GM12891 (cell line): ENCODE measurements around the gene PDE4DIP.
"Not testable (repeated sequence)": the region's sequence is repeated elsewhere in the genome, so short reads cannot be mapped to it uniquely, and the experiment has no call there.

Experiments
- DNase-seq: peaks from one replicate; pipeline ENCODE4 v3.0.0; 2011; ENCODE audit warnings: low spot score; ENCODE audit not compliant: insufficient read length
- FAIRE-seq: peaks from 2 replicates; lab custom pipeline; 2011; peaks lifted over from hg19 to GRCh38; lab: Jason Lieb, UNC
- SPI1 ChIP-seq: IDR thresholded peaks from 2 replicates; pipeline ENCODE4 v1.6.1; 2011; ENCODE audit warnings: low read depth, low read length, control low read depth

The PDE4DIP gene

DNA sequence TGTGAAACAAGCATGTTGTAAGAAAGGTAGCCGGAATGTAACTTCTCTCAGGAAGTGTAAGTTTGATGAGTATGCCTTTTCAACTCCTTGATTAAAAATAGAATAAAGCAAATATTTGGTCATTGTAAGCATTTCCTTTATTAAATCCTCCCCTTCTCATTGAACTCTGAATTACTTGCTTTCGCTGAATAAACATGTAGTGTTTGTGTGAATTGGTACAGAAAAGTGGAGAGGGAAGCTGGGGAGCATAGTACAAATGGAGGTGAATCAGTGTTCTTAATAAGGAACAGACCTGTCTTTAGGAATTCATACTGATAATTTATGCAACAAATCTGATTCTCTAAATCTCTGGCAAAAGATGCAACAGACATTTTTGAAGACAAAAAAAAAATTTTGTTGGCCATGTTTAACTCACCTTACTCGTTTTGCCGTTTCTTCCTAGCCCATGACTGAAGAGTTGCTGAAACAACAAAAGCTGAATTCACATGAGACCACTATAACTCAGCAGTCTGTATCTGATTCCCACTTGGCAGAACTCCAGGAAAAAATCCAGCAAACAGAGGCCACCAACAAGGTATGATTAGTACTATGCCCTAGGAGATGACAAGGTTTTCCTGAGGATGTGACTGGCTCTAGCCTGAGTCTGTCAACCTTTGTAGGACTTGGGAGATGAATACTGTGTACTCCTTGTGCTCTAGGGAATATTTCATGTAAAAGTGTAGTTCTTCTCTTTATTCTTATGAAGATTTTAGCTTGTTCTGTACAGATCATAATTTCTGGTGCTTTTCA is 116.2 kb downstream of the PDE4DIP start:
- not testable (repeated sequence) for FAIRE-seq, DNase-seq

DNA sequence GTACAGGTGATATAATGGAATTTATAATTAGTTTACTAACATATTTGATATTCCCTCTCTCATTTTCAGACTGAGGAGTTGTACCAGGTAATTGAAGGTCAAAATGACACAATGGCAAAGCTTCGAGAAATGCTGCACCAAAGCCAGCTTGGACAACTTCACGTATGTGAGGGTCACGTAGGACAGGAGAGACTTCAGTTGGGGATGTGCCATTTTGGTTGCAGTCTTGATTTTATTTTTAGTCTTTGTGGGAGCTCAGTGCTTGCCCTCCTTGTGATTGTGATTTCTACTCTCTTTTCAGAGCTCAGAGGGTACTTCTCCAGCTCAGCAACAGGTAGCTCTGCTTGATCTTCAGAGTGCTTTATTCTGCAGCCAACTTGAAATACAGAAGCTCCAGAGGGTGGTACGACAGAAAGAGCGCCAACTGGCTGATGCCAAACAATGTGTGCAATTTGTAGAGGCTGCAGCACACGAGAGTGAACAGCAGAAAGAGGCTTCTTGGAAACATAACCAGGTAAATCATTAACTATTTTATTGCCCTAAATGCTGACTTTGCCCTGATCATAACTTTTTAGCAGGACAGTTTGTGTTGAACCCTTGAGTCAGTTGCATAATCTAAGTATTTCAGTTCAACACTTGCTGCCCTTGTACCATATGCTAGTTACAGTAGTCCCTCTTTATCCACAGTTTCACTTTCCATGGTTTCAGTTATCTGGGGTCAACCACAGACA is 118.1 kb downstream of the PDE4DIP start:
- DNase-seq, FAIRE-seq: not testable (repeated sequence)

DNA sequence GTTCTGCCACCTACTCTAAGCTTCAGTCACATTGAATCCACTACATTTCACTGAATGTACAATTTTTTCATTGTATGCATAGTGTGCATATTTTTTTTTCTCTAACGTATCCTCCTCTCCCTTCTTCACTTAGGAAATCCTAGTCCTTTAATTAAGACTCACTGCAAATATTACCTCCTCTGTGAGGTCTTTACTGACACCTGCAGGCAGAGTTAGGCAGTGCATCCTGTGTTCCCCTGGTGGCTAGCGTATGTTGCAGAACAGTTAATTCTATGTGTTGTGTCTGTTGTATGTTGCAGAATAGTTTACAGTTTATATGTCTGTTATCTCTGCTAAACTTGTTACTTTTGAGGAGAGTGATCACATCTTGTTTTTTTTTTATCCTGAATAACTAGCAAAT is 121.9 kb downstream of the PDE4DIP start:
- peak; percentile 41 for FAIRE-seq

DNA sequence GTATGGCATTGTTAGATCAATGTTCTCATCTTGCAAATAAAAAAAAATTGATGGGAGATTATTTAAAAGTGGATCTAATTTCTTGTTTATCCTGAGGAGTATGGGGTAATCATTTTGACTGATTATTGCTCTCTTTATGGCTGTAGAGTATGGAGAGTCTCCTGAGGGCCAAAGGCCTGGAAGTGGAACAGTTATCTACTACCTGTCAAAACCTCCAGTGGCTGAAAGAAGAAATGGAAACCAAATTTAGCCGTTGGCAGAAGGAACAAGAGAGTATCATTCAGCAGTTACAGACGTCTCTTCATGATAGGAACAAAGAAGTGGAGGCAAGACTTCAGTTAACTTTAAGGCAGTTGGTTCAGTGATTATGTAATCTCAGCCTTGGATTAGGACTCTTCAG is 123.4 kb downstream of the PDE4DIP start:
- not testable (repeated sequence) for DNase-seq

More for the DNA sequence above, 121.9 kb downstream of the PDE4DIP start:
- not testable (repeated sequence) for DNase-seq

DNA sequence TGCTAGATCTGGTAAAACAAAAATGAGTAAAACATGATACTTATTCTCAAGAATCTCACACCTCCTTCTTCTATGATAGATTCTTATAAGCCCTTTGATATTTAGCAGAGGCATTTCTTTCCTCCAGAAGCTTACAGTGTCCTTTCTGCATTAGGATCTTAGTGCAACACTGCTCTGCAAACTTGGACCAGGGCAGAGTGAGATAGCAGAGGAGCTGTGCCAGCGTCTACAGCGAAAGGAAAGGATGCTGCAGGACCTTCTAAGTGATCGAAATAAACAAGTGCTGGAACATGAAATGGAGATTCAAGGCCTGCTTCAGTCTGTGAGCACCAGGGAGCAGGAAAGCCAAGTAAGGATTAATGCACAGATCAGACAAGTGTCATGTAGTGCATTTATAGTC is 124.5 kb downstream of the PDE4DIP start:
- DNase-seq, FAIRE-seq: not testable (repeated sequence)

More for the DNA sequence above, 123.4 kb downstream of the PDE4DIP start:
- not testable (repeated sequence) for FAIRE-seq

DNA sequence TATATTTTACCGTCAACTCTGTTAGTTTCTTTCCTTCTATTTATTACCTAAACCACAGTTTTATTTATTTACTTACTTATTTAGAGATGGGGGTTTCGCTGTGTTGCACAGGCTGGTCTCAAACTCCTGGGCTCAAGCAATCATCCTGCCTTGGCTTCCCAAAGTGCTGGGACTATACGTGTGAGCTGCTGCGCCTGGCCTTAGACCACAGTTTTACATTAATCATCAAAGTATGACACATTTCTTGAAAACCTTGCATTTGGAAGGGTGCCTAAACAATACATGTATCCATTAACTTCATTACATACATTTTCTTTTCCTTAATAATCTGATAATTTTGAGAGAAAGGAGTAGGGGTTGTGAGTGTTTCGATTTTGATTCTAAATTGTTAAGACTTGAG is 124.9 kb downstream of the PDE4DIP start:
- FAIRE-seq, DNase-seq: not testable (repeated sequence)

DNA sequence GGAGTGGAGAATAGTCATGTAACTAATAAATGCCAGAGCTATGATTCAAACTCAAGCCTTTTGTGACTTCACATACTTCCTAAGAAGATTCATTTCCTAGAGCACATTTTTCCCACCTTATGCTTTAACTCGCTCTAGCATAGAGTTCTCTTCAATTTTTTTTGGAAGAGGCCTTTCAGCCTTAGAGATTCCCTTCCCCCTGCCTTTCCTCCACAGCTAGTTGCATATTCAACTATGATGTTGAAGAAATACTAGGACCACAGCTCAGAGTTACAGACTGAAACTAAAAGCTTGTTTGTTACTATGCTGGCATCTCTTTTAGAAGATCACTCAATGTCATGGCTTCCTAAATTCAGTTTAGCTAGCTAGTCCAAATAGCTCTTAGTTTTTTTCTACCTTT is 131.2 kb downstream of the PDE4DIP start:
- not testable (repeated sequence) for DNase-seq
- peak; percentile 13 for FAIRE-seq

DNA sequence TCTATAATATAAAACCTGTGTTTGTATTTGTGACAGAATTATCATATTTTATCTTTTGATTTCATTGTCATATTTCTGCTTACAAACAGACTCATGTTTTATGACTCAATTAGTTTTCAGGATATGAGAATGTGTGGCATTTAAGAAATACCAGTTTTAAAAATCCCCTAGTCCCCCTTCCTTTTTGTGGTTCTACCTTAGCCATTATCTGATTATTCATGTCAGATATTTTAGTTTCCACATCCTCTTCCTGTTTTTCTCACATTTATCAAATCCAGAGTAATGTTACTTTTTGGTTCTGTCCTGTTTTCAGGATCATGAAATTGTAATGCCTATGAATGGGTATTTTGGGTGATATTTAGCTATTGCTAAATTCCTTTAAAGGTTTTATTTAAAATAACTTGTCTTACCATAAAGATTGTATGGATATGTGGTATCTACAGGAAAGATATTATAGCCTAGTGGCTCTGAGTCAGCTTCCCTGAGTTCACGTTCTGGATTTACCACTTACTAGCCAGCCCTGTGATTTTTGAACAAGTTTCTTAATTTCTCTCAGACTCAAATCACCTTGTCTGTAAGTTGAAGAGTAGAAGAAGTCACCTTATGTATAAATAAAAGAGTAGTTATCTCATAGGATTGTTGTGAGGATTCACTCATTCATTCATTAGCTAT is 131.8 kb downstream of the PDE4DIP start:
- FAIRE-seq, result peak; percentile 43
- peak; percentile 43; the same call in 1 of the 2 replicates for TF ChIP-seq SPI1
- not testable (repeated sequence) for DNase-seq

DNA sequence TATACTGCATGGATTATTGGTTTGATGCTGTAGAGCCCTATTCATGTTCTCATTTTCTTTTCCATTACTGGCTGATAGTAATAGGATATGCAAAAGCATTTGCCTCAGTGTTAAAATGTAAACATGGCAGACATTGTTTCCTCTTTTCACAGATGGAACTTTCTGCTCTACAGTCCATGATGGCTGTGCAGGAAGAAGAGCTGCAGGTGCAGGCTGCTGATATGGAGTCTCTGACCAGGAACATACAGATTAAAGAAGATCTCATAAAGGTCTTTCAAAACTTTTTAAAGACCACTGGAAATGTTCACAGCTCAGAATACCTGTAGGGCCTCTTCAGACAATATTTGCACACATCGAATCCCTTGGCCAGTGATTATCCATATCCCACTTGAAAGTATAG is 133.6 kb downstream of the PDE4DIP start:
- DNase-seq, result not testable (repeated sequence)
- FAIRE-seq, result peak; percentile 81

DNA sequence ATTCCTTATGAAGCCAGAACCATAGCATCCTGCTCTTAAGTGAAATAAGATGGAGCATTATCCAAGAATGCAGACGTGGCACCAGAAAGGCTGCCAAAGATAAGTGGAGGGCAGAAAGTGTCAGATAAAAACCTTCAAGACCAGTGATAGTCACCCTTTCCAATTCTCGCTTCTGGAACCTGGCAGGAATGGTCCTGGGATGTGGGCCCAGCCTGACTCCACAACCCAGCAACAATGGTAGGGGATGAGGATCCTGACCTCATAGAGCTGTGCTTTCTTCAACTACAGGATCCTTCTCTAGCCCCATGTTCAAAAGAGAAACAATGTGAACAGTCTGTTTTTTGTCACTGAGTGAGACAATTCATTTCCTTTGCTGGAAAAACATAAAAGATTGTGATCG is 145.2 kb downstream of the PDE4DIP start:
- not testable (repeated sequence) for FAIRE-seq, DNase-seq

DNA sequence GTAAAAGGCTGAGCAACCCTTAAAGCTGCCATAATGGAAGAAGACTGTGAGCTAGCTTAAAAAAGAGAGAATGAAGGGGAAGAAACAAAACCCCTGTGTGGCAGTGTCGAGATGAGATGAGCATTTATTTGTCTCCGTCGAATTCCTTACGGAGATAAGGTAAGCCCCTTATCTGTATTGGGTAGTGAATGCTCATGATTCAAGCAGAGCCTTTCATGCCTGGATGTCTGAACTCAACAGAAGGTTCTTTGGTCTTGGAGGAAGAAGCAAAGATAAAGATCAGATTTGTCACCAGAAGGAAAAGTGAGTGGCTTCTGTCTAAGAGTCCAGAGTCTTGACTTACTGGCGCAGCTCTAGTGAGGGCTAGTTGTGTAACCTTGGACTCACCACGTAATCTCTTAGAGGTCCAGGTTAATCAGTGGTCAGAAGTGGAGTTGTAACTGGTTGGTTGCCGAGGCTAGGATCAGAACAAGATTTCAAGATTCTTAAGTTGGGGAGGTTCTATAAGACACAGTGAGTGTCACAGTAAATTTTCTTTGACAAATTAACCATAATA is 146.1 kb downstream of the PDE4DIP start:
- not testable (repeated sequence) for DNase-seq, FAIRE-seq

DNA sequence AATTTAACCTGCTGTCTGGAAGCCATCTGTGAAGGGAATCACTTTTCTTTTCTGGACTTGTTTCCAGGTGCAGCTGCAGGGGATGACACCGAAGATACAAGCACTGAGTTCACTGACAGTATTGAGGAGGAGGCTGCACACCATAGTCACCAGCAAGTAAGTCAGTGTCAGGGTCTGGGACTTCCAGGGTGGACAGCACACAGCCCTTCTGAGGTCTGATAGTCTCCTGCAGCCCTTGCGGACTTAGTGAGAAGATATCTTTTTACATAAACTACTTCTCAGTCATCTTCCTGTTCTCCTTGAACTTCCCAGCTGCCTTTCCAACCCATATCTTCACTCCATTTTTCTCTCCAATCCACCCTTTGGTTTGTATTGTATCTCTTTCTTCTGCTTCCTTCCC is 147.6 kb downstream of the PDE4DIP start:
- not testable (repeated sequence) for FAIRE-seq, DNase-seq

DNA sequence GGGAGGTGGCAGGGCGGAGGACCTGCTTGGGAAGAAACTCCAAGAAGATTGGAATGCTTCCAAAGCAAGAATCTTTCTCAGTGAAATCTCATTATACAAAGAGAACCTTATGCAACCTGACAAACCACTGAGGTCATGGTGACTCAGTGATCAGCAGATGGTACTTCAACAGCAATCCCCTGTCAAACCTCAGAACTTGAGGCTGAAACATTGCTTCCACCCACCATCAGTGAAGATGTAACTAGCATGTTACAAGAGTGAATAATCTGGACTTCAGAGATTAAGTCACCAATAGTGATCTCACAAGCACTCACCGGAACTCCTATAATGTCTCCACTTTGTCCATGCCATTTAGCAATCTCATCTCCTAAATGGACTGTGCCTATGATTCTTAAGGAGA is 148.1 kb downstream of the PDE4DIP start:
- FAIRE-seq, DNase-seq: not testable (repeated sequence)

DNA sequence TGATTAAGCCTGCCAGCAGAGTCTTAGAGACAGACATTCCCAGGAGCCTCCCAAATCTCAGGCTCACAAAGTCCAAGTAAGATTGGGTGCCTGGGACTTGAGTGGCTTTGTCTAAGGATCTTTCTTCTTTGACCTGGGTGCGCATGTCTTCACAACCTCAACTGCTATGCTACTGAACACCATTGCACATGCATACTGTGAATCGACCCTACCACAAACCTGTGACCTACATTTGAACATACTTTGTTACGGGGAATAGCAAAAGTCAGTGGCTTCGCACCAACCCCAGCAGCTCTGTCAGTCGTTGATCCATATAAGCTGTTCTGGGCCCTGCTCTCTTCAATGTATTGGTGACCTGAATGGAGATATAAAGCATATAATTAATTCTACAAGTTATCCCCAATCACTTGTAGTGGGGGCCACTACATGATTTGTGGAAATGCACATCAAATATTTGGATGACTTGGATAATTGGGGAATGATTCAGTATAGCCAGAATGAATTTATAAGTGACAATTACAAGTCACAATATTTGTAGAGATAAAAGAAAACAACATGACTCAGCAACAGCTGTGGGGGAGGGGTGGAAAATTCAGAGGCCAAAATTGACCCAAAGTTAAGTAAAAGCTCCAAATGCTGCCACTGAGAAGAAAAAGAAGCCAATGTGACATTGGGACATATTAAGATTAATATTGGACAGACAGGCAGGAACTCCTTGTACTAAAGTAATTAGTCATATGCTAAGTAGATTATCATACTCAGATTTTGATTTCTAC is 152.4 kb downstream of the PDE4DIP start:
- DNase-seq, FAIRE-seq: not testable (repeated sequence)

DNA sequence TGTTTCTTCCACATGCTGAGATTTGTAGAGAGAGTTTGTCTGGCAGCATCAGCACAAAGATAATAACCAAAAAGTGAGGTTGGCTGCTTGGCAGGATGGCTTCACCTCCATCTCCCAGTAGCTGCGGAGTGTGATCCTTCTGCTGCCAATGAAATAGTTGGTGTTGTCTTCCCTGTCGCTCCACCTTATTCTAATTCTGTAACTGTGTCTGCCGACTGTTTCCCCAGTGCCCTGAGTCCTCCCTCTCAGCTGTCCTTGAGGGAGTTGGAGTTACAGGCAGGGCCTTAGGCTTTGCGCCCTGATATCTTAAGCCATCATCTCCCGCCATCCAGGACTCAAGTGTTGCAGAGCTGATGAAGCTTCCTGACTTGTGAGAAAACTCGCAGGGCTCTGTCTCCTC is 153.2 kb downstream of the PDE4DIP start:
- not testable (repeated sequence) for FAIRE-seq, DNase-seq

DNA sequence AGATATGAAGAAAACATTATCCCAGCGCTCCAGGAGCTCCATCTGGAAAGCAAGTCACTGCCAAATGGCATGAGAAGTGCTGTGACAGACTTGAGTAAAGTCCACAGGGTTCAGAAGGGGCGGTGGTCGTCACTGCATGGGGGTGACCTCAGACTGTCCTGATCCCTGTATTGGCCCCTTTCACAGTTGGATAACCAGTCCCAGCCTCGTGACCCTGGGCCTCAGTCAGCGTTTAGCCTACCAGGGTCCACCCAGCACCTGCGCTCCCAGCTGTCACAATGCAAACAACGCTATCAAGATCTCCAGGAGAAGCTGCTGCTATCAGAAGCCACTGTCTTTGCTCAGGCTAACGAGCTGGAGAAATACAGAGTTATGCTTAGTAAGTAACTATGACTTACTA is 158.4 kb downstream of the PDE4DIP start:
- not testable (repeated sequence) for DNase-seq, FAIRE-seq

DNA sequence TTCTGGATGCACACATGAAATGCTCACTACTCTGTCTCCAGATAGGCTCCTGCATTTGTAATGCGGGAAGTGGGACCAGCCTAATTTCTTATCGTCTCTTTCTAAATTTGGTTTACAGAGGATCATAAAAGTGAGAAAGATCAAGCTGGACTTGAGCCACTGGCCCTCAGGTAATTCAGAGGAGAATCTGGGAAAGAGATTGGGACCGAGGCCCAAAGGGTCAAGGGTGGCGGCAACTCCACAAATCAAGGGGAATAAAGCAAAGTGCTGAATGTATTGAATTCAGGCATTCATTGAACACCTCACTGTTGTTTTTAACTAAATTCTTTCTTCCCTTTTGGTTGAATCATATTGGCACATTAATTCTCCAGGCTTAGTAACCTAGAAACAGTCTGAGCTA is 164.1 kb downstream of the PDE4DIP start:
- not testable (repeated sequence) for DNase-seq, FAIRE-seq

DNA sequence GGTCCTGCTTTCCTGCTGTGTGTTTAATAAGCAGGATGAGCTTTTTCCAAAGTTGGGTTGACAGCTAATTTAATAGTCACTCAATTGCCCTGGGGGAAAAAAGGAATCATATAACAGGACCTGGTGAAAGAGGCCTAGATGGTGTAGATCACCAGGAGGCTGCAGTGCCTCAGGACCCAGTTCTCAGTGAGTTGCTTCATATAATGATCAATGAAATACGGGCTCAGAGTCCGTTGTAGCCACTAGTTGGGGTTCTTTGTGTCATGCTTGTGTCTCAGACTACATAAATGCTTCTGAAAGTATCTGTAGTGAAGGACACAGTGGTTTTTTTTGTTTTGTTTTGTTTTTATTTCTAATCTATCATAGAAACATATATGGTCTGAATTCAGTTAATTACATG is 164.5 kb downstream of the PDE4DIP start:
- FAIRE-seq, DNase-seq: not testable (repeated sequence)

DNA sequence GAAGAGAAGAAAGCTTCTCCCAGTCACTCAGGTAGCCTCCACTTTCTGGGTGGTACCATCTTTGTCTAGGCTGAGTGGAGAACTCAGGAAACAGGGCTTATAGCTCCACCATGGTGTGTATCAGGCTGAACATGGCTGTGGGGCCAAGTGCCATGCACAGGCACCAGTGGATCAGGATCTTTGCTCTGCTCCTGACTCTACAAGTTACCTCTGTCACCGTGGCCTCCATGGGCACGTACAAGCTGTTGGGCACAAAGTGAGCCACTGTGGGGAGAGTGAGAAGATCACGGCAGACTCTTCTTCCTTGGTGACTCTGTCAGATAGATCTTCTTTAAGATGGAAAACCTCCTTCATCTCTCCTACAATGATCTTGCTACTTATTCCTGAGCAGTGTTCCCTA is 165.5 kb downstream of the PDE4DIP start:
- FAIRE-seq, DNase-seq: not testable (repeated sequence)
